K562 (cell line): ENCODE data around the gene HP1BP3. TPM values are rescaled to one million over a fixed set of nuclear protein-coding genes. Genes with fewer than 3 reads are reported as not detected.

Experiments
- BDP1 ChIP-seq: IDR thresholded peaks from 3 replicates; pipeline ENCODE4 v1.6.1; 2011; ENCODE audit not compliant: insufficient read length, insufficient read depth
- C11orf30 ChIP-seq: fragments of 450-650 bp; IDR thresholded peaks from 2 replicates; pipeline ENCODE4 v1.6.1; 2016; ENCODE audit warnings: low read depth, mild to moderate bottlenecking
- GABPB1 ChIP-seq: sonication (generic); formaldehyde crosslinking; IDR thresholded peaks from 2 replicates; pipeline ENCODE4 v1.8.0; 2022; ENCODE audit warnings: mild to moderate bottlenecking, missing genetic modification reagents
- MTA3 ChIP-seq: fragments of 450-650 bp; formaldehyde crosslinking; IDR thresholded peaks from 2 replicates; pipeline ENCODE4 v1.6.1; 2017; ENCODE audit warnings: mild to moderate bottlenecking, borderline replicate concordance
- MYBL2 ChIP-seq, 2 experiments: fragments of 450-650 bp in 1 of 2; sonication (generic) in 1 of 2; formaldehyde crosslinking in 1 of 2; IDR thresholded peaks; 2 replicates each; pipeline versions ENCODE4 v1.6.1 to v1.8.1; 2017 to 2022; ENCODE audit warnings: borderline replicate concordance in 1 of 2, inconsistent platforms in 1 of 2, low read depth in 1 of 2, mild to moderate bottlenecking in 1 of 2, missing genetic modification reagents in 1 of 2, moderate library complexity in 1 of 2
- NCOA2 ChIP-seq, 2 experiments: fragments of 450-650 bp; IDR thresholded peaks; 2 replicates each; pipeline ENCODE4 v1.6.1; 2018; ENCODE audit warnings: mild to moderate bottlenecking in 2 of 2, moderate library complexity in 1 of 2; ENCODE audit not compliant: partially characterized antibody in 2 of 2
- NR2C1 ChIP-seq, 2 experiments: fragments of 450-650 bp; IDR thresholded peaks; 2 replicates each; pipeline ENCODE4 v1.6.1; 2017; ENCODE audit warnings: mild to moderate bottlenecking in 2 of 2, antibody characterized with exemption in 1 of 2, inconsistent platforms in 1 of 2, missing compliant biosample characterization in 1 of 2, missing genetic modification characterization in 1 of 2
- PTBP1 ChIP-seq: fragments of 200-400 bp; formaldehyde crosslinking; IDR thresholded peaks from 2 replicates; pipeline ENCODE4 v1.6.1; 2017; ENCODE audit warnings: low read depth, low read length
- RBM25 ChIP-seq: fragments of 200-400 bp; formaldehyde crosslinking; IDR thresholded peaks from 2 replicates; pipeline ENCODE4 v1.6.1; 2018; ENCODE audit warnings: low read length, low read depth, moderate library complexity; ENCODE audit not compliant: severe bottlenecking
- SRF ChIP-seq, 2 experiments: fragments of 250-450, 450-650 bp in 1 of 2; sonication (Bioruptor Pico) in 1 of 2; sonication (generic) in 1 of 2; formaldehyde crosslinking; IDR thresholded peaks; 2 replicates each; pipeline versions ENCODE4 v1.5.0 to v1.5.1; 2020 to 2022; ENCODE audit warnings: mild to moderate bottlenecking in 1 of 2, missing genetic modification reagents in 1 of 2
- ZNF12 ChIP-seq: sonication (generic); formaldehyde crosslinking; IDR thresholded peaks from 2 replicates; pipeline ENCODE4 v1.4.0; 2020; ENCODE audit warnings: mild to moderate bottlenecking, missing genetic modification reagents
- ZNF197 ChIP-seq: fragments of 200-800 bp; sonication (Bioruptor generic); IDR thresholded peaks from 2 replicates; pipeline ENCODE4 v1.6.1; 2016; ENCODE audit warnings: low read depth, missing genetic modification characterization, missing compliant biosample characterization
- polyA plus RNA-seq, 8 experiments: library from polyadenylated mRNA; depleted of rRNA in 4 of 8; stranded (reverse) in 5 of 8; unstranded in 3 of 8; fragments of >200 nt; fragmentation: Nextera tagmentation in 2 of 8; fragmentation: Illumina TruSeq in 1 of 8; extraction: Ambion mirVana in 2 of 8; extraction: Trizol in 1 of 8; gene quantifications; 2 replicates each; pipeline versions ENCODE4 v1.2.1 to v1.2.3, GENCODE V29; 2011 to 2014; ENCODE audit warnings: inconsistent platforms in 1 of 8, missing spikeins in 1 of 8
- total RNA-seq, 7 experiments: library from RNA; depleted of rRNA in 6 of 7; stranded (reverse); fragments of >200 nt in 6 of 7; fragmentation: Illumina TruSeq in 2 of 7; extraction: Trizol in 2 of 7; gene quantifications; 2 replicates each; pipeline versions ENCODE4 v1.2.1 to v1.2.3, GENCODE V29; 2011 to 2021; ENCODE audit warnings: low replicate concordance in 1 of 7
- TF ChIP-seq, protein P1 (sequence below): fragments of 450-650 bp; IDR thresholded peaks from 2 replicates; pipeline ENCODE4 v1.7.1; 2018; ENCODE audit warnings: mild to moderate bottlenecking, low read depth; ENCODE audit not compliant: partially characterized antibody
- TF ChIP-seq, protein P2 (sequence below): fragments of 250-450 bp; sonication (Bioruptor Pico); IDR thresholded peaks from 2 replicates; pipeline ENCODE4 v1.4.0; 2020
- TF ChIP-seq, protein P3 (sequence below): fragments of 450-650 bp; IDR thresholded peaks from 2 replicates; pipeline ENCODE4 v1.7.0; 2016; ENCODE audit warnings: borderline replicate concordance
- TF ChIP-seq, protein P4 (sequence below): sonication (generic); formaldehyde crosslinking; IDR thresholded peaks from 2 replicates; pipeline ENCODE4 v1.9.0; 2022; ENCODE audit warnings: mild to moderate bottlenecking, missing genetic modification reagents
- TF ChIP-seq, protein P5 (sequence below): fragments of 250-450 bp; sonication (Bioruptor Pico); IDR thresholded peaks from 2 replicates; pipeline ENCODE4 v1.4.0; 2020; ENCODE audit warnings: mild to moderate bottlenecking, moderate library complexity

Gene HP1BP3
- total and polyA plus RNA-seq, 9 of the 15 experiments (the other 6 are each of a cell fraction or from before 2014, with no cell fraction given): 57.3 to 513 (median 240) TPM

DNA sequence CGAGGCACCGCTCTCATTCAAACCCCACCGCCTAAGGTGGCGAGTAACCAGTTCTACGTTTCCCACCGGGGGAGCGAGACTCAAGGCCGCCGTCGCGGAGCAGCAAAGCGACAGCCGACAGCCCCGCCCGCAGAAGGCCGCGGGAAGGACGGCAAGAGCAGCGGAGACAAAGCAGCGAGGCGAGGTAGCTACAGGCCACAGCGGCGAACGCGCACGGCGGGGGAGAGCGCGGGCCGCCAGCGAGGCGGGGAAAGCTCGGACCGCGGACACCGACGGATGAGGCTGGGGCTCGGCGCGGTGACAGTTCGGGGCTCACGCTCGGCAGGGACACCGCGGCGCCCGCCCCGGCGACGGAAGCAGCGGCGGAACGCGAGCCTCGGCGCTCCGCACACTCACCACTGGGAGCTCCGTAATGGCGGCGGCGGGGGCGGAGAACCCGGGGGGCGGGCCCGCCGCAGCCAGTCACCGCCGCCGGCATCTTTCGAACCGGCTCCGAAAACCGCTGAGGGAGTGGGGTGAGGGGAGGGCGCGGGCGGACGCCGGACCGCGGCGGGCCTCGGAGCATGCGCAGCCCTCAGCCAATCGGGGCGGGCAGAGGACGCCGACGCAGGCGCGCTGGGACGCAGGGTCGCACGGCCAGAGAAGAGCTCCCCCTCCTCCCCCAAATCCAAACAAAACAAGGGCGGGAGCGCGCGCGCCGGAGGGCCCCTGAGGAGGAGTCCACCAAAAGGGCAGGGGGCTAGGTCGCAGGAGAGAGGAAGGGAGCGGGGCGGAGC is 666 bp downstream of the HP1BP3 start (continued):
- TF ChIP-seq BDP1: no peak
- peak; percentile 97 for TF ChIP-seq RBM25
- peak; percentile 83 for TF ChIP-seq GABPB1 (CRISPR knock-in tag)
- TF ChIP-seq, protein P1, sequence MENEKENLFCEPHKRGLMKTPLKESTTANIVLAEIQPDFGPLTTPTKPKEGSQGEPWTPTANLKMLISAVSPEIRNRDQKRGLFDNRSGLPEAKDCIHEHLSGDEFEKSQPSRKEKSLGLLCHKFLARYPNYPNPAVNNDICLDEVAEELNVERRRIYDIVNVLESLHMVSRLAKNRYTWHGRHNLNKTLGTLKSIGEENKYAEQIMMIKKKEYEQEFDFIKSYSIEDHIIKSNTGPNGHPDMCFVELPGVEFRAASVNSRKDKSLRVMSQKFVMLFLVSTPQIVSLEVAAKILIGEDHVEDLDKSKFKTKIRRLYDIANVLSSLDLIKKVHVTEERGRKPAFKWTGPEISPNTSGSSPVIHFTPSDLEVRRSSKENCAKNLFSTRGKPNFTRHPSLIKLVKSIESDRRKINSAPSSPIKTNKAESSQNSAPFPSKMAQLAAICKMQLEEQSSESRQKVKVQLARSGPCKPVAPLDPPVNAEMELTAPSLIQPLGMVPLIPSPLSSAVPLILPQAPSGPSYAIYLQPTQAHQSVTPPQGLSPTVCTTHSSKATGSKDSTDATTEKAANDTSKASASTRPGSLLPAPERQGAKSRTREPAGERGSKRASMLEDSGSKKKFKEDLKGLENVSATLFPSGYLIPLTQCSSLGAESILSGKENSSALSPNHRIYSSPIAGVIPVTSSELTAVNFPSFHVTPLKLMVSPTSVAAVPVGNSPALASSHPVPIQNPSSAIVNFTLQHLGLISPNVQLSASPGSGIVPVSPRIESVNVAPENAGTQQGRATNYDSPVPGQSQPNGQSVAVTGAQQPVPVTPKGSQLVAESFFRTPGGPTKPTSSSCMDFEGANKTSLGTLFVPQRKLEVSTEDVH: no peak
- no peak for TF ChIP-seq NR2C1 (IDR thresholded peaks at IDR 0.05)
- TF ChIP-seq NR2C1 (tag; IDR thresholded peaks at IDR 0.05): no peak
- TF ChIP-seq, protein P2, sequence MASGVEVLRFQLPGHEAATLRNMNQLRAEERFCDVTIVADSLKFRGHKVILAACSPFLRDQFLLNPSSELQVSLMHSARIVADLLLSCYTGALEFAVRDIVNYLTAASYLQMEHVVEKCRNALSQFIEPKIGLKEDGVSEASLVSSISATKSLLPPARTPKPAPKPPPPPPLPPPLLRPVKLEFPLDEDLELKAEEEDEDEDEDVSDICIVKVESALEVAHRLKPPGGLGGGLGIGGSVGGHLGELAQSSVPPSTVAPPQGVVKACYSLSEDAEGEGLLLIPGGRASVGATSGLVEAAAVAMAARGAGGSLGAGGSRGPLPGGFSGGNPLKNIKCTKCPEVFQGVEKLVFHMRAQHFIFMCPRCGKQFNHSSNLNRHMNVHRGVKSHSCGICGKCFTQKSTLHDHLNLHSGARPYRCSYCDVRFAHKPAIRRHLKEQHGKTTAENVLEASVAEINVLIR (CRISPR knock-in tag): 0 out of 2 replicates have a peak, but pooled peaks have one; percentile 6
- TF ChIP-seq, protein P3, sequence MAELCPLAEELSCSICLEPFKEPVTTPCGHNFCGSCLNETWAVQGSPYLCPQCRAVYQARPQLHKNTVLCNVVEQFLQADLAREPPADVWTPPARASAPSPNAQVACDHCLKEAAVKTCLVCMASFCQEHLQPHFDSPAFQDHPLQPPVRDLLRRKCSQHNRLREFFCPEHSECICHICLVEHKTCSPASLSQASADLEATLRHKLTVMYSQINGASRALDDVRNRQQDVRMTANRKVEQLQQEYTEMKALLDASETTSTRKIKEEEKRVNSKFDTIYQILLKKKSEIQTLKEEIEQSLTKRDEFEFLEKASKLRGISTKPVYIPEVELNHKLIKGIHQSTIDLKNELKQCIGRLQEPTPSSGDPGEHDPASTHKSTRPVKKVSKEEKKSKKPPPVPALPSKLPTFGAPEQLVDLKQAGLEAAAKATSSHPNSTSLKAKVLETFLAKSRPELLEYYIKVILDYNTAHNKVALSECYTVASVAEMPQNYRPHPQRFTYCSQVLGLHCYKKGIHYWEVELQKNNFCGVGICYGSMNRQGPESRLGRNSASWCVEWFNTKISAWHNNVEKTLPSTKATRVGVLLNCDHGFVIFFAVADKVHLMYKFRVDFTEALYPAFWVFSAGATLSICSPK: no peak
- TF ChIP-seq ZNF197 (CRISPR knock-in tag): peak; percentile 19; the same call in 1 of the 2 replicates
- peak; percentile 66; the same call in 1 of the 2 replicates for TF ChIP-seq ZNF12 (CRISPR knock-in tag)
- 0 out of 4 replicates have a peak, but pooled peaks of 1 of the 2 experiments have one; percentile 28 for TF ChIP-seq SRF (CRISPR knock-in tag; IDR thresholded peaks at IDR 0.05)
- TF ChIP-seq C11orf30: peak; percentile 23; the same call in 1 of the 2 replicates
- TF ChIP-seq, protein P4, sequence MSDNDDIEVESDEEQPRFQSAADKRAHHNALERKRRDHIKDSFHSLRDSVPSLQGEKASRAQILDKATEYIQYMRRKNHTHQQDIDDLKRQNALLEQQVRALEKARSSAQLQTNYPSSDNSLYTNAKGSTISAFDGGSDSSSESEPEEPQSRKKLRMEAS (CRISPR knock-in tag): peak; percentile 77
- TF ChIP-seq MTA3: peak; percentile 46
- TF ChIP-seq NCOA2 (IDR thresholded peaks at IDR 0.05; ENCODE audit: partially characterized antibody in 2 of 2): no peak
- TF ChIP-seq, protein P5, sequence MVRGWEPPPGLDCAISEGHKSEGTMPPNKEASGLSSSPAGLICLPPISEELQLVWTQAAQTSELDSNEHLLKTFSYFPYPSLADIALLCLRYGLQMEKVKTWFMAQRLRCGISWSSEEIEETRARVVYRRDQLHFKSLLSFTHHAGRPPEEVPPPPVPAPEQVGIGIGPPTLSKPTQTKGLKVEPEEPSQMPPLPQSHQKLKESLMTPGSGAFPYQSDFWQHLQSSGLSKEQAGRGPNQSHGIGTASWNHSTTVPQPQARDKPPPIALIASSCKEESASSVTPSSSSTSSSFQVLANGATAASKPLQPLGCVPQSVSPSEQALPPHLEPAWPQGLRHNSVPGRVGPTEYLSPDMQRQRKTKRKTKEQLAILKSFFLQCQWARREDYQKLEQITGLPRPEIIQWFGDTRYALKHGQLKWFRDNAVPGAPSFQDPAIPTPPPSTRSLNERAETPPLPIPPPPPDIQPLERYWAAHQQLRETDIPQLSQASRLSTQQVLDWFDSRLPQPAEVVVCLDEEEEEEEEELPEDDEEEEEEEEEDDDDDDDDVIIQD (CRISPR knock-in tag): no peak
- TF ChIP-seq MYBL2 (IDR thresholded peaks at IDR 0.05; ENCODE audit: low read depth): peak; percentile 98
- peak; percentile 99; the same call in 1 of the 2 replicates for TF ChIP-seq MYBL2 (CRISPR knock-in tag; IDR thresholded peaks at IDR 0.05; ENCODE audit: borderline replicate concordance)
- TF ChIP-seq PTBP1: no peak
